Neural progenitor cell (in vitro differentiated cells): ENCODE data around the gene KCNC3.

ENCODE experiments used
- CTCF ChIP-seq: fragments of 200-600 bp; sonication (generic); IDR thresholded peaks from 2 replicates; pipeline ENCODE4 v1.5.1; 2017; ENCODE audit warnings: antibody characterized with exemption, mild to moderate bottlenecking
- EZH2 ChIP-seq: fragments of 200-600 bp; sonication (generic); IDR thresholded peaks from 2 replicates; pipeline ENCODE4 v1.6.1; 2017; ENCODE audit warnings: antibody characterized with exemption, mild to moderate bottlenecking, moderate library complexity
- EZH2phosphoT487 ChIP-seq: fragments of 200-600 bp; sonication (generic); IDR thresholded peaks from 2 replicates; pipeline ENCODE4 v1.6.1; 2017; ENCODE audit warnings: antibody characterized with exemption

- peak; percentile 6 for TF ChIP-seq CTCF
- TF ChIP-seq EZH2phosphoT487 = no peak
- TF ChIP-seq EZH2 = no peak
These were observed 20.3 kb upstream of the KCNC3 start for GRCh38 chr19:50349277-50350057.
